Prostate gland (tissue), 2 donors: ENCODE measurements around the gene RAVER1. TPM values are rescaled to one million over a fixed set of nuclear protein-coding genes. Genes with fewer than 3 reads are reported as not detected.

Experiments used
- DNase-seq: peaks from one replicate; pipeline ENCODE4 v3.0.0-alpha.2; 2019; ENCODE audit warnings: low spot score
- H3K27ac ChIP-seq, 2 donors: fragments of 200-600 bp; sonication (generic); 2 replicates each; pipeline ENCODE4 v1.5.1; 2017 to 2019
- H3K27me3 ChIP-seq: fragments of 200-600 bp; sonication (generic); replicated peaks from 2 replicates; pipeline ENCODE4 v1.5.1; 2019; ENCODE audit not compliant: insufficient read depth
- H3K36me3 ChIP-seq, 2 donors: fragments of 200-600 bp; sonication (generic); 1 replicate in 1 of 2; 2 replicates in 1 of 2; pipeline versions ENCODE4 v1.5.1 to v1.8.1; 2017 to 2019
- H3K4me1 ChIP-seq: fragments of 200-600 bp; sonication (generic); replicated peaks from 2 replicates; pipeline ENCODE4 v1.5.1; 2019
- H3K4me3 ChIP-seq, 2 donors: fragments of 200-600 bp; sonication (generic); 2 replicates each; pipeline ENCODE4 v1.5.1; 2017 to 2019
- H3K9me3 ChIP-seq: fragments of 200-600 bp; sonication (generic); 2 replicates; pipeline ENCODE4 v1.5.1; 2017
- POLR2A ChIP-seq: fragments of 450-650 bp; IDR thresholded peaks from one replicate; pipeline ENCODE4 v1.6.1; 2016; ENCODE audit warnings: antibody characterized with exemption, mild to moderate bottlenecking
- POLR2AphosphoS5 ChIP-seq: sonication (generic); formaldehyde crosslinking; IDR thresholded peaks from one replicate; pipeline ENCODE4 v1.6.1; 2017; ENCODE audit warnings: antibody characterized with exemption
- WGBS: methylation state at CpG from one replicate; pipeline ENCODE4 v1.1.5; 2018; 5-methylcytosine and 5-hydroxymethylcytosine counted together
- intact Hi-C: fragments of 100-400 bp; cut with DNase I; formaldehyde crosslinking; loops from one replicate; pipeline ENCODE4 v1.14.2; 2022
- total RNA-seq, 2 donors: library from RNA; depleted of rRNA; stranded (reverse); fragments of >200 nt; gene quantifications; one replicate each; pipeline ENCODE4 v1.1.0, GENCODE V29; 2016
- TF ChIP-seq, protein P1 (sequence below), 4 experiments: fragments of 200-600 bp in 2 of 4; fragments of 450-650 bp in 2 of 4; sonication (generic) in 2 of 4; IDR thresholded peaks; 1 replicate in 3 of 4; 2 replicates in 1 of 4; pipeline ENCODE4 v1.5.1; 2016 to 2019; ENCODE audit warnings: antibody characterized with exemption in 4 of 4, mild to moderate bottlenecking in 2 of 4, moderate library complexity in 2 of 4

RAVER1 gene
- total RNA-seq, 2 donors from 2014 or later = 50.2 to 53.2 TPM

DNA sequence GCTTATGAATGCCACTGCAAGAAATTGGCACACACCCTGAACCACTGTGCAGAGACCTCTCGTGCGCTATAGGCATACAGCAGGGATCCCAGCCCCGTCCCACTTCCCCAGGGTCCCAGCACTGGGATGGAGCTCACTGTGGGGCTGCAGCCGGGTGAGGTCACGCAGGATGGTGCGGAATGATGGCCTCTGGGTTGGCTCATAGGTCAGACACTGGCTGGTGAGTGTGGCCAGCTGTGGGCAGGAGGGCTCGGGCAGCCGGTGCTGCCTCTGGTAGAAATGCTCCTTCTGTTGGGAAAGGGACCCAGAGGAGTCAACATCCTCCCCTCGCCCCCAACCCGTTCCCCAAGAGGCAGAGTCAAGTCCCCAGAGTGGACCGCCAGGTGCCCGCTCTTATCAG lies 23.1 kb upstream of the RAVER1 start:
- Histone ChIP-seq H3K4me1 (no peaks in the 10 kb centered on the region), H3K36me3 (peaks cover 7 to 8% of the 10 kb centered on the region in 2 donors), H3K4me3 (no peak overlapping the region), H3K9me3 (no peaks in the 10 kb centered on the region), H3K27ac (no peak overlapping the region), H3K27me3 (no peaks in the 10 kb centered on the region)
- intact Hi-C loops = no loop called here
- DNase-seq = no peak
- TF ChIP-seq, protein P1, sequence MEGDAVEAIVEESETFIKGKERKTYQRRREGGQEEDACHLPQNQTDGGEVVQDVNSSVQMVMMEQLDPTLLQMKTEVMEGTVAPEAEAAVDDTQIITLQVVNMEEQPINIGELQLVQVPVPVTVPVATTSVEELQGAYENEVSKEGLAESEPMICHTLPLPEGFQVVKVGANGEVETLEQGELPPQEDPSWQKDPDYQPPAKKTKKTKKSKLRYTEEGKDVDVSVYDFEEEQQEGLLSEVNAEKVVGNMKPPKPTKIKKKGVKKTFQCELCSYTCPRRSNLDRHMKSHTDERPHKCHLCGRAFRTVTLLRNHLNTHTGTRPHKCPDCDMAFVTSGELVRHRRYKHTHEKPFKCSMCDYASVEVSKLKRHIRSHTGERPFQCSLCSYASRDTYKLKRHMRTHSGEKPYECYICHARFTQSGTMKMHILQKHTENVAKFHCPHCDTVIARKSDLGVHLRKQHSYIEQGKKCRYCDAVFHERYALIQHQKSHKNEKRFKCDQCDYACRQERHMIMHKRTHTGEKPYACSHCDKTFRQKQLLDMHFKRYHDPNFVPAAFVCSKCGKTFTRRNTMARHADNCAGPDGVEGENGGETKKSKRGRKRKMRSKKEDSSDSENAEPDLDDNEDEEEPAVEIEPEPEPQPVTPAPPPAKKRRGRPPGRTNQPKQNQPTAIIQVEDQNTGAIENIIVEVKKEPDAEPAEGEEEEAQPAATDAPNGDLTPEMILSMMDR (IDR thresholded peaks at IDR 0.05) = no peak
- TF ChIP-seq POLR2AphosphoS5 (no peak), POLR2A (no peak)
- 95% methylated on average over 11 of the region's 12 CpGs for WGBS

DNA sequence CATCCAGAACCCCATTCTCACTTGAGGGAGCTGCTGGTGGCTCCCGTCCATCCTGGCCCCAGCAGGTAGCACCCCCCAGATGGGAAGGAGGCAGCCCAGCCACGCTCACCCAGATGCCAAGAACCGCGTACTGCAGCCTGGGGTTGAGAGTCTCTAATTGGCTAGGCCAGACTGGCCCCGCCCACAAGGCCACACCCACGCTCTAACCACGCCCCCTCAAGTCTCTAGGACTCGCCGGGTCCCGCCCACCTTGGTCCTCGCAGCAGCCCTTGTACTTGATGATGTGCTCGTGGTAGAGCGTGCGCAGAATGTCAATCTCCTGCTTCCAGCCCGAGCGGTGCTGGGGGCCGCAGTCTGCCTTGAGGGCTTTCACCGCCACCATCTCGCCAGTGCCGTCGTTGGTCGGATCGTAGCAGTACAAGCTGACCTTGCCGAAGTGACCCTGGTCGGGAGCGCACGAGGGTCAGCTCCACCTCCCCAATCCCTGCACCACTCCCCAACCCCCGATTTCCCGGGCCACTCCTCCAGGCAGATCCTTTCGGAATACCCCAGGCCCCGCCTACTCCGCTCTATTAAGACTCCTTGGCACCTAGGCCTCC lies 20.6 kb upstream of the RAVER1 start:
- H3K9me3 ChIP-seq = no peaks in the 10 kb centered on the region
- H3K36me3 ChIP-seq = peaks cover 4 to 8% of the 10 kb centered on the region in 2 donors
- H3K4me1 ChIP-seq = no peaks in the 10 kb centered on the region
- TF ChIP-seq, protein P1 (IDR thresholded peaks at IDR 0.05) = no peak
- TF ChIP-seq POLR2AphosphoS5 (no peak), POLR2A (no peak)
- no peak overlapping the region for H3K4me3 ChIP-seq
- 81% methylated on average over 32 of the region's 32 CpGs for WGBS
- intact Hi-C loops = no loop called here
- H3K27me3 ChIP-seq = no peaks in the 10 kb centered on the region
- no peak overlapping the region for H3K27ac ChIP-seq
- no peak for DNase-seq

DNA sequence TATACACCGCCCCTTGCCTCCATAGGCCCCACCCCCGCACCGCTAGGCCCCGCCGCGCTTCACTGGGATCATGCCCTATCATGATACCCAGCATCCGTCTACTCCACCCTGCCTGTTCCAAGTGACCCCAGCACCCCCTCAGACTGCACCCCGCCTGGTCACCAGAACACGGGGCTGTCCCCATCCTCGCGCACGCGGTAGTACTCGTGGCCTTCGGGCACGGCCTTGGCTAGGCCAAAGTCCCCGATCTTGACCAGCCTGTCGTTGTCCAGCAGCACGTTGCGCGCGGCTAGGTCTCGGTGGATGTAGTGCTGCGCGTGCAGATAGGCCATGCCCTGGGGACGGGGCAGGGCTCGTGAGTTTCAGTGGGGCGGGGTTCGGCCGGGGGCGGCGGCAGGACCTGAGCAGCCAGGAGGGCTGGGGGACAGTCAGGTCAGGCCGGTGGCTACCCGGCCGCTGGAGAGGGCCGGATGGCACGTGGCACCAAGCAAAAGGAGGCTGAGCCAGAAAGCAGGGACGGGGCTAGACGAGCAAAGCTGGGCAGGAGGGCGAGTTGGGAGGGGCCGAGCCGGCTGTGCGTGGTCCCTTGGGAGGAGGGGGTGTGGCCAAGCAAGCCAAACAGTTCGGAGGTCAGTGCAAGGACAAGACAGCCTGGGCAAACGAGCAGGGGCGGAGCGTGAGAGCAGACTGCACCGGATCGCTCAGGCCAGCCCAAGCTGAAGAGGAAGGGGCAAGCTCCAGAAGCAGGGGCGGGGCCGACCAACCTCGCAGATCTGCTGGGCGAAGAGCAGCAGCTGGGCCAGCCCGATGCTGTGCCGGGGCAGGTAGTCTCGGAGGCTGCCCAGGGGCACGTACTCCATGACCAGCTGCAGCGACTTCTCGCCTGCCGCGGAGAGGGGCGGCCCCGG lies 19.7 kb upstream of the RAVER1 start:
- 73% methylated on average over 63 of the region's 63 CpGs for WGBS

DNA sequence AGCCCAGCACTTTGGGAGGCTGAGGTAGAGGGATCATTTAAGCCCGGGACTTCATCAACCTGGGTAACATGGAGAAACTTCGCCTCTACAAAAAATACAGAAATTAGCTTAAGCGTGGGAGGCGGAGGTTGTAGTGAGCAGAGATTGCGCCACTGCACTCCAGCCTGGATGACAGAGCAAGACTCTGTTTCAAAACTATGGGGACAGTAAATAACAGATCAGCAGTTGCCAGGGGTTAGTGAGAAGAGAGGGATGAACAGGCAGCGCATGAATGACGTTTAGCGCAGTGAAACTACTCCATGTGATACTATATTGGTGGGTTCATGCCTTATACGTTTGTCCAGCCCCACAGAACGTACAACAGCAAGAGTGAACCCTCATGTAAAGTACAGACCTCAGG lies 13.2 kb upstream of the RAVER1 start:
- no peaks in the 10 kb centered on the region for H3K9me3 ChIP-seq
- no peaks in the 10 kb centered on the region for H3K36me3 ChIP-seq
- H3K27ac ChIP-seq = no peak overlapping the region
- no peaks in the 10 kb centered on the region for H3K27me3 ChIP-seq
- no peak for DNase-seq
- H3K4me1 ChIP-seq = no peaks in the 10 kb centered on the region
- no peak overlapping the region for H3K4me3 ChIP-seq
- TF ChIP-seq POLR2A = no peak
- TF ChIP-seq, protein P1 (IDR thresholded peaks at IDR 0.05) = no peak
- no peak for TF ChIP-seq POLR2AphosphoS5
- 71% methylated on average over 10 of the region's 10 CpGs for WGBS
- intact Hi-C loops = no loop called here

More for the DNA sequence above, 19.7 kb upstream of the RAVER1 start:
- Histone ChIP-seq H3K27ac (no peak overlapping the region), H3K36me3 (peaks cover 4 to 8% of the 10 kb centered on the region in 2 donors), H3K4me1 (no peaks in the 10 kb centered on the region), H3K4me3 (no peak overlapping the region), H3K9me3 (no peaks in the 10 kb centered on the region), H3K27me3 (no peaks in the 10 kb centered on the region)
- intact Hi-C loops = no loop called here
- TF ChIP-seq, protein P1 (IDR thresholded peaks at IDR 0.05) = no peak
- TF ChIP-seq POLR2AphosphoS5 = no peak
- TF ChIP-seq POLR2A = no peak
- DNase-seq = no peak
